ENCODE data around the gene GATA5.

The GATA5 gene

GRCh38 chr20:62501801-62502495 is 26.2 kb upstream of the GATA5 start (continued):
- TF ChIP-seq ZSCAN30 (tag by site-specific recombination; IDR thresholded peaks at IDR 0.05): no peak
- TF ChIP-seq PRDM10 (tag by site-specific recombination; IDR thresholded peaks at IDR 0.05): peak; percentile 70; the same call in 1 of the 2 replicates
- peak; percentile 71; the same call in 1 of the 2 replicates for TF ChIP-seq GLIS1 (tag by site-specific recombination; IDR thresholded peaks at IDR 0.05)
- TF ChIP-seq ZNF639 (tag by site-specific recombination; IDR thresholded peaks at IDR 0.05): 0 out of 2 replicates have a peak, but pooled peaks have one; percentile 57
- TF ChIP-seq BCL6B (tag by site-specific recombination; IDR thresholded peaks at IDR 0.05): no peak
- no peak for TF ChIP-seq OVOL3 (tag by site-specific recombination; IDR thresholded peaks at IDR 0.05)
- no peak for TF ChIP-seq ZNF239 (tag by site-specific recombination; IDR thresholded peaks at IDR 0.05)

- POLR2A ChIA-PET: no interaction called here
- Histone ChIP-seq H3K36me3 (ENCODE audit: control insufficient read depth in 2 of 2, insufficient read depth in 1 of 2, low read length in 2 of 2) (no peaks in the 10 kb centered on the region), H3K27ac (ENCODE audit: extremely low read depth, low read depth, low read length) (no peak overlapping the region), H3K9me3 (ENCODE audit: control insufficient read depth, insufficient read depth, low read depth, low read length) (no peaks in the 10 kb centered on the region), H3K4me3 (ENCODE audit: low read depth, low read length) (no peak overlapping the region), H3K4me1 (ENCODE audit: control insufficient read depth, insufficient read depth, low read length) (no peaks in the 10 kb centered on the region)
- CTCF ChIA-PET: interaction anchor here (0.6 to 2.2 kb wide), 34 partner anchors 9 to 483 kb away, joined by 3 to 31 read pairs (median 4); no protein-coding TSS in a partner anchor
- peak; percentile 88 for TF ChIP-seq ZSCAN4 (tag by site-specific recombination; IDR thresholded peaks at IDR 0.05)
- TF ChIP-seq ZNF335 (tag by site-specific recombination; conservative IDR thresholded peaks at IDR 0.05): 0 out of 2 replicates have a peak, but pooled peaks have one; percentile 22
- TF ChIP-seq ZNF391 (tag by site-specific recombination; IDR thresholded peaks at IDR 0.05; ENCODE audit: borderline replicate concordance, low read depth): peak; percentile 77; the same call in 1 of the 2 replicates
- peak; percentile 67; the same call in 1 of the 2 replicates for TF ChIP-seq GLIS2 (tag by site-specific recombination; IDR thresholded peaks at IDR 0.05)
- TF ChIP-seq INSM2 (tag by site-specific recombination; IDR thresholded peaks at IDR 0.05): 0 out of 2 replicates have a peak, but pooled peaks have one; percentile 34
- TF ChIP-seq ZFP69B (tag by site-specific recombination; IDR thresholded peaks at IDR 0.05): peak; percentile 85
- peak; percentile 59; the same call in 1 of the 2 replicates for TF ChIP-seq ZNF2 (tag by site-specific recombination; IDR thresholded peaks at IDR 0.05)
- no peak for TF ChIP-seq MZF1 (tag by site-specific recombination; IDR thresholded peaks at IDR 0.05; ENCODE audit: borderline replicate concordance)
- TF ChIP-seq KLF17 (tag by site-specific recombination; IDR thresholded peaks at IDR 0.05): peak; percentile 97
- 0 out of 2 replicates have a peak, but pooled peaks have one; percentile 9 for TF ChIP-seq ZNF423 (tag by site-specific recombination; IDR thresholded peaks at IDR 0.05)
- TF ChIP-seq EGR2 (tag by site-specific recombination; IDR thresholded peaks at IDR 0.05; ENCODE audit: low read depth): peak; percentile 99
- TF ChIP-seq ZNF155 (tag by site-specific recombination; IDR thresholded peaks at IDR 0.05): no peak
- TF ChIP-seq ZNF37A (tag by site-specific recombination; IDR thresholded peaks at IDR 0.05): no peak
- TF ChIP-seq TRIM28 (IDR thresholded peaks at IDR 0.05; ENCODE audit: borderline replicate concordance, low read length): no peak
- TF ChIP-seq ZBTB49 (tag by site-specific recombination; IDR thresholded peaks at IDR 0.05; ENCODE audit: low read depth): no peak
These were observed 24.6 kb upstream of the GATA5 start for GRCh38 chr20:62500237-62500864.

All from HEK293 (cell line).